Ammon's horn (tissue), 1 donor: Measurements from ENCODE around the gene ALS2CL.
"Not testable (repeated sequence)": the region's sequence is repeated elsewhere in the genome, so short reads cannot be mapped to it uniquely, and the experiment has no call there.

ENCODE experiments used
- DNase-seq: peaks from one replicate; pipeline ENCODE4 v3.0.0-alpha.2; 2016; ENCODE audit warnings: low spot score

The ALS2CL gene

DNA sequence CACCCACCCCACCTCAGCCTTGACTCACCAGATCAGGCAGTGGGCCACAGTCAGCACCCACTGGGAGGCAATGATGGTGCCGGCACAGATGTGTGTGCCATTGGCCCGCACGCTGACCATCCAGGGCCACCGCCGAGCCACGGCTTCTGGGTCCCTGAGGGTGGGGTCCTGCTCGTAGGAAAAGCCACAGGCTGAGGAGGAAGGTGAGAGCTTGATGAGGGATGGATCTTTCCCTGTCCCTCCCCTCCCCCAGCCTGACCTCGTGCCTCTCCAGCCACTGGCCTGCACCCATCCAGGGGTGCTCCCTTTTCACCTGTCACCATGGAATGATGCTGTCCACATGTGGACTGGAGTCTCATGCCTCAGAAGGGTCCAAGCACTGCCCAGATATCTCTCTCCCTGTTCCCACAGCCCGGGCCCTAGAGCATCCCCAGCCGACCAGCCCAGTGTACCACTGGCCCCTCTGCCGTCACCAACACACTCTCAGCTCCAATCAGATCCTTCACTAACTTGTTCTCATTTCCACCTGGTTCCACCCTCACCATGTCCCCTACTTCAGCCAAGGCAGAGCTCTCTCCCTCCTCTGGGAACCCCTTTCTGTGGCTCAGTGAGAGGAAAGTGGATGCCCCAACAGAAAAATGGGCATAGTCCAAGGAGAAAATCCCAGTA lies 22.2 kb upstream of the ALS2CL start:
- no peak for DNase-seq

DNA sequence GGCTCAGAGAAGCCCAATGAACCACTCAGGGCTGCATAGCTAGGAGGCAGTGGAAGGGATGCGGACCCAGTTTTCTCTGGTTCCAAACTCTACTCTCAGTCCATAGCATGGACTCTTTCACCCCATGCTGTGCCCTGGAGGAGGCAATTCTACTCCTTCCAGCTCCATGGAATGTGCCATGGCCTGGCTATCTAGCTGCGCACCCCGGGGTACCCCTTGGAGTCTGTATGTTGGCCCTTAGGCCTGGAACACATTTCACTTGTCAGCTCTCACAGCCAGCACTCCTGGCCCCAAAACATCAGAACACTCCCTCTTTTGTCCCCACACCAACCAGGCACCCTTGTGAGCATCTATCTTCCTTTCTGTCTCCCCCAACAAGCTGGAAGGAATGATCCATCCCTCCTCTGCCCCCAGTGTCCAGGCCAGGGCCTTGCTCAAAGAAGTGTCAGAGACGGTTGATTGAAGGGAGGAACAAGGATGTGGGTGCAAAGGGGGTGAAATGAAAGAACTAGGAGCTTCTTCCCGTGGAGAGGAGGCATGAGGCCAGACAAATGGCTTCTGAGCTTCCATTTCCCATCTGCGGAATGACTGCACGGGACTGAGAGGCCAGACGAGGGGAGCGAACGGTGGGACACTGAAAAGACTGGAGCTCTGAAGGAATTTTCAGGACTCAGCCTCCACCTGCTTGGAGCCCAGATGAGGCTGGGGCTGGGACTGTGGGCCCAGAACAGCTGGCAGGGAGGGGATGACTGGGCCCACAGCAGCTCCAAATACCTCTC lies 21.4 kb upstream of the ALS2CL start:
- DNase-seq, result no peak

DNA sequence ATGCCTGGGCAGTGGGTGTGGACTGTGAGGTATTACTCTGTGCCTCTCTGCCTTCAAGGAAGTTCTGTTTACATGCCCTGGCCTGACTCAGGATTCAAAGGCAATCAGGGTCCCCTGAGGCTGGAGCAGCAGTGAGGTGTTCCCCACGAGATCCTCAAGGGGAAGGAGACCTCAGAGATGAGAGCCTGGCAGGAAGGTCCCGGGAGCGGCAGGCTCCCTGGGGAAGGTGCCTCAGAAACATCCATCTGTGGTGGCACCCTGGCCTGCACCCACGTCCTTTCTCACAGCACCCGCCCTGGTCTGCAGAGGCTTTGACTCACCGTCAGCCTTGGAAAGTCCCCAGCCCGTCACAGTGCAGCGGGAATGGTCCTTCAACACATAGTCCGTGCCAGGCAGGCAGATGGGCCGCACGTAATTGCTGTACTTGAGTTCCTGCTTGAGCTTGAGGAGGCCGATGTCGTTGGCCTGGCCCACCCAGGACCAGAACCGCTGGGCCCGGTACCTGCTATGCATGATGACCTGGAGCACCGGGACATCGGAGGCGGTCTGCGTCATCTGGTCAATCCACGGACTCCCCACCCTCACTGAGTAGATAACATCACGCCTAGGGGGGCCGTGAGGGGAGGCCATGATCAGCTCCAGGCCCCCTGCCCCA lies 20.5 kb upstream of the ALS2CL start:
- DNase-seq, result peak; percentile 2

DNA sequence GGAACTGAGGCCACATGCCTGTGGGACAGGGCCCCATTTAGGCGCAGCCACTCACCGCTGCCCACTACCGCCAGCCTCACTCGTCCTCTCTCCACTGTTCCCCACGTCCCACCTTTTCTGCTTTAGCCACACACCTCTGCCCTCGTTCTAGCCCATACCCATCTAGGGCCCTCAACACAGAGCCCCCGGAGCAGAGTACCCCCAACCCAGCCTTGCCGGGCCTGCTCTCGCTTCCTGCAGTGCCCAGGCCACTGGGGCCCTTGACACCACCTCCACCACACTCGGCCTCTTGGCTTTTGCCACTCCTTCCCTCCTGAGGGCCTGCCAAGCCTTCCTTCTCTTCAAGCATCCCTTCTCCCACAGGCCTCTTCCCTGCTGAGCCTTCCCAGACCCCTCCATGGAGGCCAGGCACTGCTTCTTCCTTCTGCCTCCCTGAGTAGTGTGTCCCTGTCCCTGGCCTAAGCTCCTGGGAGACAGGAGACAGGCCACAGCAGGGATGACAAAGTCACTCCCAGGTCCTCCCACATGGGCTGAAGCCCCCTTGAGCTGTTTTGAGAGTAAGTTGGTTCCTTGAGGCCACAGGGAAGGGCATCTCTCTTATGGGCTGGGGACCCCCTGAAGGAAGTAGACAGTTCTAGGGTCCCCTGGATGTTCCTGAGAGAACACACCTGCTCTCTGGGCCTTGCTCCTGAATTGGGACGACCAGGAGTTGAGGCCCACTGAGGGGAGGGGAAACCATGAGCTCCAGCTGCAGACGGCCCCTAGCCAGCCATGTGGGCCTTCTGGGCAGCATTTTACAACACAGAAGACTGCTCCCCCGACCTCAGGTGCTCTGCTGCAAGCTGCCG lies 19.8 kb upstream of the ALS2CL start:
- DNase-seq, result no peak

DNA sequence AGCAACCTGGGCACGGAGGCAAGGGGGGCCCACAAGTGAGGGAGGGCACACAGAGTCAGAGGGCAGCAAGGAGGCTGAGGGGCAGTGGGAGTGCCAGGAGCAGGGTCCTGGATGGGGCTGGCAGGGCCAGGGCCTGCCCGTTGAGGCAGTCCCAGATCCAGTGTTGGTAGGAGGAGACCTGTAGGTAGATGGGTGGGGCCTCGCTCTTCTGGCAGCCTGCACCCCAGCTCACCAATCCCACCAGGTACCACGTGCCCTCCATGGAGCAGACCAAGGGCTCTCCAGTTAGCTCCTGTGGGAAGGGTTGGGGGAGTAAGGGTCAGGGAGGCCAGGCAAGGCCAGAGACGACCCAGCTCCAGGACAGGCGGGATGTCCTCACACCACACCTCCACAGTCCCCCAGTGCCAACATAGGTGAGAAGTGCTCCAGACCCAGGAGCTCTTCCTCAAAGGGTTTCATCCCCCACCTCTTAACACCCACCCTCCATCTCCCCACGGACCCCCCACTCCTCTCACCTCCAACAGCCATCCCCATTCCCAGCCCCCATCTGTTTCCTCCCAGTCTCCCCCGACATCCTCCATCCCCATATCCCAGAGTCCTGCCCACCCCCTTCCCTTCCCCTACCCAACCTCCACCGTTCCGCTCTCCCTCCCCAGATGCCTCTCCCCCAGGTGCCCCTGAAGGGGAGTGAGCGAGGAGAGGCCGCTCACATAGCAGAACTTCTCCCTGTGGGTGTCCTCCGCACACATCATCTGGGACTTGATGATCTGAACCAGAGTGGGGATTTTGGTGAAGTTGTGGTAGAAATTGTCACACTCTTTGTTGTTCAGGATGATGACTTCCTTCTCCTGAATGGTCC lies 18.9 kb upstream of the ALS2CL start:
- DNase-seq, result no peak

DNA sequence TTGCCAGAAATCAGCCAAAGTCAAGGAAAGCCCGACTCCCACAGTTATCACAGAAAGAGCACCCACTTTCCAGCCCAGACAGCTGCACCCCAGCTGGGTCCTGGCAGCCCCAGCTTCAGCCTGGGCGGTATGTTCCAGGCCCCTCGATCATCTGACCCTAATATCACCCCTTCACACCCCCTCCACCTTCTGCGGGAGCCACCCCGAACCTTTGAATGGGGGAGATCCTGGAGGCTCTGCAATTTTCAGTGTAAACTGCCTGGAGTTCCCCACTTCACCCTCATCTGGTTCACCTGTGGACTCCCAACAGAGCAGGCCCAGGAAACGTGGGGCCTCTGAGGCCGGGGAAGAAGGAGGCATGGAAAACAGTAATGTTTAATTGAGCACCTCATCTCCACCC lies 18.3 kb upstream of the ALS2CL start:
- no peak for DNase-seq

DNA sequence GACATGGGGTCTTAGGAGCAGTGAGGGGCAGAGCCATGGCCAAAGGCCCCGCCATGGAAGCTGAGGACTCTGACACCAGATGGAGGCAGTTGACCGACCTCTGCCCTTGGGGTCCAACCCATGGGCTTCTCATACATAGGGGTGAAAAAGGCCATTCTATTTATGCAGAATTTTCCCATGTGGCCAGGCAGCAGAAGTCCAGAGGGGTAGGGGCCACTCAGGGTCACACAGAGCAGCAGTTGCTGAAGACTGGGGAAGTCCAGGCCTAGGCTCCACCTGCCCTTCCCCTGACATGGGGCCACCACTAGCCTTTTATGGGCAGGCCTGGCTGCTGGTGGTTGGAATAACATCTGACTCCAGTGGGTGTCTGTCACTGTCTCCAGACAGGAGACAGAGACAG lies 17.8 kb upstream of the ALS2CL start:
- no peak for DNase-seq

DNA sequence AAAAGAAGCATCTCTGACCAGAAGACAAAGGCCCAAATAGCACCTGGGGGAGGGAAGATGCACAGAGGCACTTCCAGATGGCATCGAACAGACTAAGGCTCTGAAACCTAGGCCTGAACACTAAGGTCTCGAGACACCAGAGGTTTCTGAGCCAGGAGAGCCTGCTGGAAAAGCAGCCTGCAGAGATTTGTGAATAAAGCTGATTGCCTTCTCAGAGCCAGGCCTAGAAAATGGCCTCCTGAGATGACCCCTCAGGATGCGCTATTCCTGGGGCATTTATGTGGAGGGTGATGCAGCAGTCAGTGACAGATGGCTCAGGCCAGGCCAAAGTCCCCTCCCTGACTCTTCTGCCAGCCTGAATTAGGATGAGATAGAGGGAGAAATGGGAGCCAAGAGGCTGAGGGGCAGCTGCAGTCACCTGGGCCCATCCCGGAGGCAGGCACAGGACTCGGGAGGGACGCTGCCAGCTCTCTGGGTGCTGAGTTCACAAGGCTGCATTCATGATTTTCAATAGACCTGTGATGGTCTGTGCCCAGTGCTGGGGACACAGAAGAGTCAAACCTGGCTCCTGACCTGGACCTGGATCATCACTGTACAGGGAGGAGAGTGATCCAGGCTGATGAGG lies 17.3 kb upstream of the ALS2CL start:
- DNase-seq, result no peak

DNA sequence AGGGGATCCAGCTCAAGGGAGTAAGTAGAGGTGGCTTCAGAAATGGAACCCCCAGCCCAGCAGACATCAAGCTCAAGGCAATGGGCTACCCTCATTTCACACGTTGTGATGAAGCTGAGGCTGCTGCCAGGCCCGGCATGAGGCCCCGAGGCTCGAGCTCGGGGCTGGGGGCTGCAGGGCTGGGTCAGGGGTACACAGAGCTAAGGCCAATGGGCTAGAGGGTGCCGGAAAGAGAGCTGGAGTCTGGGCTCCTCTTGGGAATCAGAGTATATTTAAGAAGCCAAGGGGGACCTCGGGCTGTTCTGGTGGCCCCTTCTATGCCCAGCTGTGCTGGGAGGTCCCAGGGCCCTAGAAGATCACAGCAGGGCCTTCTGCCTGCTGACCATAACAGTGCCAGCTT lies 16.8 kb upstream of the ALS2CL start:
- no peak for DNase-seq

DNA sequence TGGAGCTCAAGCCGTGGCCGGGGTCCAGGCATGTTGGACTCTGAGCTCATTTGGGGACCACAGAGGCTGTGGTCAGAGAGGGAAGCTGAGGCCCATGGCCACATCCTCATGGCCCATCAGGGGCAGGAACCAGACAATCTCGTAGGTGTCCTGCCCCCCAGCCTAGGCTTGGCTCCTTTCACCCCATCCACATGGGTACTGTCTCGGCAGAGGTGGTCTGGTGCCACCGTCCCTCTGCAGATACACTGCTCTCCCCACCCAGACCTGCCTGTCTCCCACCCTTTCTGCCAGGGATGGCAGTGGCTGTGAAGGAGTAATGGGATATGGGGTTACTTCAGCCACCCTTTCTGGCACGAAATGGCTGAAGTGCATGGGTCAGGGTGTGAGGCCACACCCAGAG lies 16.2 kb upstream of the ALS2CL start:
- DNase-seq, result no peak

DNA sequence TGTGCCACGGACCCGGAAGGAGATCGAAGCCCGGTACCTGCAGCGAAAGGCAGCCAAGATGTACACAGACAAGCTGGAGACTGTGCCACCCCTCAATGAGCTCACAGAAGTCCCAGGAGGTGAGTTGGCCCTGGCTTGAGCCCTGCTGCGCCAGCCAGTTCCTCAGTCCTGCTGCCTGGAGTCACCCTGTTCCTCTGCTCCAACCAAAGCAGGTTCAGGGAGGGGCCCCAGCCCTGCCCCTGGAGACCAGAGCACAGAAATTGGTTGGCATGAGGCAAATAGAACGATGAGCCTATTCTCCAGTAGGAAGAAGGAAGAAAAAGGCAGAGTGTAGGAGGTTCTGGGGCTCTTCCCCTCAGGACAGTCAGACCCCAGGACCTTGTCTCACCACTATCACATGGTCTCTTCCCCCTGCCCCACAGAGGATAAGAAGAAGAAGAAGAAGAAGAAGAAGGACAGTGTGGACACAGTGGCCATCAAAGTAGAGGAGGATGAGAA lies 15.7 kb upstream of the ALS2CL start:
- DNase-seq, result no peak

DNA sequence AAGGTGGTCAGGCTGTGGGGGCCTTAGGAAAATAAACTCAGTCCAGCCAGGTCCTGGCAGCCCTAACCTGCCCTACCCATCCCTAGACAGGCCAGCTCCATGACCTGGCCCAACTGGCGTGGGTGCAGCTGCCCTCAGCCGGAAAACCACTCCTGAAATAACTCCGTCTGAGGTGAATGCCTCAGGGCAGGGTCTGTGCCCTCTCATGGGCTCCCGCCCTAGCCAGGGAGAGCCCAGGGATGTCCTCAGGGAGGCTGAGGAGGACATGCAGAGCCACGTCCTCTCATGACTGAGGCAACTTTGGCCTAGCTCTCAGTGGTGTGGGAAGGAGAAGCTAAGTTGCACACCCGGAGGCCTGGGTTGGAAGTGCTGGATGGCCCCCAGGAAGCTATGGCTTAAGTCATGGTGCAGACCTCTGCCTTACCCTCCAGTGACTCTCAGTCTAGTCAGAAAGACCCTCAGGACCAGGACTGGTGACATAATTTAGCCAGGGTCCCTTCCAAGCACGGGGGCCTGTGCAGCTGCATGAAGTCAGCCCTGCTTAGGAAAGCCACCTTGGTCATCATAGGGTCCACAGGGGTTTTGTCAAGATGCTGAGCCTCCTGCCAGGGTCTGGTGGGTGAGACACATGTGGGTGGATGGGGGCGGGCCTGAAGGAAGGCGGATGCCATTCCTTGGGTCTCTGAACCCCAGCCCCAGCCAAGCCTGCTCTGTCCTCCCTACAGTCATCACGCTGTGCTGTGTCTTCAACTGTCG lies 15.1 kb upstream of the ALS2CL start:
- no peak for DNase-seq

DNA sequence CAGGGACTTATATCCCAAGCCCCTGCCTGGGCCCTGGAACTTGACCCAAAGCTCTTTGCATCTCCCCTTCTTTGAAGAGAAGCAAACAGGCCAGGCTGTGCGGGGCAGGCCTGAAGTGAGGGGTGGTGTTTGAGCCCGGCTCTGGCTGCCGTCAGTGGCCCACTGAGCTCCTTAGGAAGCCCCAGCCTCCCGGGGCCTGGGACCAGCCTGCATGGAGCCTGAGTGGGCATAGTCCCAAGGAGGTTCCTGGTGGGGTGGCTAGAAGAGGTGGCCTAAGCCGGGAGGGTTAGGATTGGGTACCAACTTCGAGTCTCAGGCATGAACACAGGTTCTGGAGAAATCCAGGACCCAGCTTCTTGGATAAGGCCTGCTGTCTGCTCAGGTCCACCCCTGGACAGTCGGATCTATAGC lies 14.1 kb upstream of the ALS2CL start:
- no peak for DNase-seq

DNA sequence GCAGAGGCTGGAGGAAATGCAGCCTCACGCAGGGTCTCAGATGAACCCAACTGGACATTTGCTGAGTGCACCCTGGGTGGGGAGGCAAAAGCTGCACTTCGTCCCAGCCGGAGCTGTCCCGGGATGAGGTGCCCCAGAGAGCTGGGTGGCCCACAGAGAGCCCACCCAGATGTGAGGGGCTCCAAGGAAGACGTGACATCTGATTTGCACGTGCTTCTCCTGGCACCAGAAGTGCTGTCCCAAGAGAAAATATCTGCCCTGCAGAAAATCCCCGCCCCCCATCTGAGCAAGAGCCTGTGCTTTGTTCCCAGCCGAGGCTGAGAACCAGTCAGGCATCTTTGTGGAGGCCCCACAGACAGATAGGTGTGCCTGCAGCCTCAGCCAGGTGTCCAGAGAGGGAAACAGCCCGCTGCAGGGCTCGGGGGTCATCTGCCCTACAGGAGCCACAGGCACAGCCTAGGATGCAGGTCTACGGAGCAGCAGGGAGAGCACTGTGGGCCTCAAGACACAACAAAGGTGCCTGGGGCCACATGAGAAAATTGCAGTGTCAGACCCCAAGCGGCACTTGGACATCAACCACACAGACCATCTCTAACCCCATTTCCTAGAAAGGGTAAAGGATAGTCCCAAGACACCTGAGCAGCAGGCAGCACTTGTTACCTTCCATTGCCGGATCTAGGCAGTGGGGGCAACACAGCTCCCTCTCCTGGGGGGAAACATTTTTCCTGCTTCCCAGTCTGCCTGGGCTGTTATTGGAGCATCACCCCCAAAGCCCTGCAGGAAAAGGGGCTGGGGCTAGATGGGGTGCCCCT lies 13.5 kb upstream of the ALS2CL start:
- no peak for DNase-seq

DNA sequence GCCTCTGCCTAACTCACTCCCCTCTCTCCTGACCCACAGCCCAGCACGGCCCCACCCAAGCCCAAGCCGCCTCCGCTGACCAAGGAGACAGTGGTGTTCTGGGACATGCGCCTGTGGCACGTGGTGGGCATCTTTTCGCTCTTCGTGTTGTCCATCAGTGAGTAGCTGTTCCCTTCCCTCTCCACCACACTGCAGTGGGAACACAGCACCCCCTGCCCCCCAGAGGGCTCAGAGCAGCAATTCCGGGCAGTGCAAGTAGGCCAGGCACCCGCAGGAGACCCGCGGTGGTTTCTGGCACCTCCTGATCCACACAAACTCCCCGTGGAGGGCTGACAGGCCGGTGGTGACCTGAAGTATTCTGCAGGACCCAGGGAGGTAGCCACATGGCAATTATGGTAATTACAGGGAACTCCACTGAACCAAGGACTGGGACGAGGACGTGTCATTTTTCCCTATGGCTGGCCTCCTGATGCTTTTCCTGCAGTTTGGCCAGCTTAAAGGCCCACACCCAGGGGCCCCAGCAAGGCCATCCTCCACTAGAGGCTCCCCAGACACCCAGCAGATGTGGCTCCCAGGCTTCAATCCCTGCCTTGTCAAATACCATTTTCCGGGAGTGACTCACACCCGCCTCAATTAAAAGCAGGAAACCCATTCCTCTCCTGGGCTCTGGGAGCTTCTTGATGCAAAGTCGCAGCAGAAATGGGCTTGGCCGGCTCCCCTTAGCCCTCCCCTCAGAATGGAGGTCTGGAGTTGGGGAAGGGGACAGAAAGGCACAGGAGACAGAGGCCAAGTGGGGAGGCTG lies 12.5 kb upstream of the ALS2CL start:
- no peak for DNase-seq

DNA sequence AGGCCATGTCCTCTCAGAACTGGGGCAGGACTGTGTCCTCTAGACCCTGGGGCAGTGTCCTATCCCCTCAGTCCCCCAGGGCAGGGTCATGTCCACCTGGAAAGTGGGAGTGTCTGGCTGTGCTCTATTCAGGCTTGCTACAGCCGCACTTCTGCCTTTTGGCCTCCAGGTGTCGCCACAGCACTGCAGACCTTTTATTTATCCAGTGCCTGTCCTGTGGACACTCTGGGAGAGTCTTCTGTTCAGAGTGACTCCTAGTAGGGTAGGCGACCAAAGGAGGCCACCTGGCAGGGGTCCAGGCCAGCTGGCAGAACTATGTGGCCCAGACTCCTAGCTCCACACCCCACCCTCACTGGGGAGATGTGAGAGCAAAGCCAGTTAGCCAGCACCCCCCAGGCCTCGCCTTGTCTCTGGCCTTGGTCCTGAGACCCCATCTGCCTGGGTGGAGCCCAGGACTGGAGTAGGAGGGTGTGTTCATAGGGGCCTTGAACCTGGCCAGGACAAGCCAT lies 11.6 kb upstream of the ALS2CL start:
- DNase-seq, result peak; percentile 84

DNA sequence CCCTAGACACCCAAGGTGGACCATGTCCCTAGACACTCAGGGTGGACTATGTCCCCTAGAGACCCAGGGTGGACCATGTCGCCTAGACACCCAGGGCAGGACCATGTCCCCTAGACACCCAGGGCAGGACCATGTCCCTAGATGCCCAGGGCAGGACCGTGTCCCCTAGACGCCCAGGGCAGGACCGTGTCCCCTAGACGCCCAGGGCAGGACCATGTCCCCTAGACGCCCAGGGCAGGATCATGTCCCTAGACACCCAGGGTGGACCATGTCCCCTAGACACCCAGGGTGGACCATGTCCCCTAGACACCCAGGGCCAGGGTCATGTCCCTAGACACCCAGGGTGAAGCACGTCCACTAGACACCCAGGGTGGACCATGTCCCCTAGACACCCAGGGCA lies 10.9 kb upstream of the ALS2CL start:
- not testable (repeated sequence) for DNase-seq

DNA sequence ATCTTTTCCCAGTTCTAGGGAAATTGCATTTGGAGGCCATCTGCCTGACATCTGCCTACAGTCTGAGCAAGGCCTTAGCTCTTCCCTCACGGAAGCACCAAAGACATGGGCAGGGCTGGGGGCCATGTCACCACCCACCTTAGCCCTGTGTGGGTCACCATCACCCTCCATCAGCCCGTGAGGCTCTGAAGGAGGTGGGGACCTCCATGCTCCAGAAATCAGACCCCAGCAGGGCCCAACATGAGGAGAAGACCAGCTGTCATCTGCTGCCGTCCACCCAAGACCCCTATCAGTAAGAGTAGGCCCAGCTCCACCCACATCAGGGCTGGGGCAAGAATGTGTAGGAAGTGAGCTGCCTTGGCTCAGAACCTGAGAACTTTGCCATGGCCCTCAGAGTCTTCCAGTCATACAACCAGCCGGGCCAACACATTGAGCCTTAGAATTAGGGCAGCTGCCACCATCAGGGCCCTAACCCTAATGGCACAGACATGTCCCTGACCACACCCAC lies 9.6 kb upstream of the ALS2CL start:
- no peak for DNase-seq
